Suprapubic skin (tissue), 3 donors: ENCODE data around the gene MLYCD.

Experiments used
- CTCF ChIP-seq, 2 donors: fragments of 200-600 bp in 1 of 2; fragments of 450-650 bp in 1 of 2; sonication (generic) in 1 of 2; IDR thresholded peaks; one replicate each; pipeline ENCODE4 v1.5.1; 2016 to 2019; ENCODE audit warnings: antibody characterized with exemption in 2 of 2, mild to moderate bottlenecking in 1 of 2, moderate library complexity in 1 of 2
- EP300 ChIP-seq: sonication (generic); formaldehyde crosslinking; IDR thresholded peaks from one replicate; pipeline ENCODE4 v1.6.1; 2017; ENCODE audit warnings: antibody characterized with exemption
- POLR2A ChIP-seq, 2 donors: fragments of 450-650 bp; IDR thresholded peaks; one replicate each; pipeline ENCODE4 v1.6.1; 2017; ENCODE audit warnings: antibody characterized with exemption in 2 of 2, mild to moderate bottlenecking in 2 of 2, moderate library complexity in 2 of 2

- TF ChIP-seq POLR2A (IDR thresholded peaks at IDR 0.05) = no peak
- no peak for TF ChIP-seq EP300
- TF ChIP-seq CTCF (IDR thresholded peaks at IDR 0.05) = no peak
Observed at GRCh38 chr16:83934684-83934977, 35.7 kb downstream of the MLYCD start.
